Activated CD8-positive, alpha-beta memory T cell treated with anti-CD3 and anti-CD28 coated beads for 4 hours (primary cell): ENCODE measurements around the gene MATN3.
"Not testable (repeated sequence)": the region's sequence is repeated elsewhere in the genome, so short reads cannot be mapped to it uniquely, and the experiment has no call there.

Source experiments
- DNase-seq, 2 donors: peaks; one replicate each; pipeline ENCODE4 v3.0.0-alpha.2; 2020; ENCODE audit warnings: low read depth in 2 of 2

The MATN3 gene, protein sequence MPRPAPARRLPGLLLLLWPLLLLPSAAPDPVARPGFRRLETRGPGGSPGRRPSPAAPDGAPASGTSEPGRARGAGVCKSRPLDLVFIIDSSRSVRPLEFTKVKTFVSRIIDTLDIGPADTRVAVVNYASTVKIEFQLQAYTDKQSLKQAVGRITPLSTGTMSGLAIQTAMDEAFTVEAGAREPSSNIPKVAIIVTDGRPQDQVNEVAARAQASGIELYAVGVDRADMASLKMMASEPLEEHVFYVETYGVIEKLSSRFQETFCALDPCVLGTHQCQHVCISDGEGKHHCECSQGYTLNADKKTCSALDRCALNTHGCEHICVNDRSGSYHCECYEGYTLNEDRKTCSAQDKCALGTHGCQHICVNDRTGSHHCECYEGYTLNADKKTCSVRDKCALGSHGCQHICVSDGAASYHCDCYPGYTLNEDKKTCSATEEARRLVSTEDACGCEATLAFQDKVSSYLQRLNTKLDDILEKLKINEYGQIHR

GRCh38 chr2:20012282-20013125 lies at the start of gene MATN3:
Gene MATN3 (minus strand): TSS chr2:20012668. CDS start chr2:20012631, 37 bp downstream.
- DNase-seq, result no peak

DNA sequence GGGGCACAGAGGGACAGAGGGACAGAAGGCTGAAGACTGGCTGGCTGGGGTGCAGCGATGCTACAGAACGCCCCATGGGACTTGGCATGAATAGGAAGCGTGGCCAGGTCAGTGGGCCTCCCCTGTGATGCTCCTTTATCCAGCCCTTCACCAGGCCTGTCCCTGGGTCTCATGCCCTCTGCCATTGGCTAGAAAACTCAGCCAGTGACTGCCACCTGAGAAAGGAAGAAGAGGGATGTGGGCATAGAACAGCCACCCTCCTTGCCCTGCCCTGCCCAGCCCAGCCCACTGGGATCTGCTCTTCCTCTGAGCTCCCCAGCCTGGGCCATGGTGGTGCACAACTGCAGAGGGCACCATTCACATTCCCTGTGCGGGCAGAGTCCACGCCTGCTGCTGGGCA lies 49.5 kb upstream of the MATN3 start:
- no peak for DNase-seq

- DNase-seq, result no peak
Observed at GRCh38 chr2:20061476-20061875, 49.0 kb upstream of the MATN3 start.

DNA sequence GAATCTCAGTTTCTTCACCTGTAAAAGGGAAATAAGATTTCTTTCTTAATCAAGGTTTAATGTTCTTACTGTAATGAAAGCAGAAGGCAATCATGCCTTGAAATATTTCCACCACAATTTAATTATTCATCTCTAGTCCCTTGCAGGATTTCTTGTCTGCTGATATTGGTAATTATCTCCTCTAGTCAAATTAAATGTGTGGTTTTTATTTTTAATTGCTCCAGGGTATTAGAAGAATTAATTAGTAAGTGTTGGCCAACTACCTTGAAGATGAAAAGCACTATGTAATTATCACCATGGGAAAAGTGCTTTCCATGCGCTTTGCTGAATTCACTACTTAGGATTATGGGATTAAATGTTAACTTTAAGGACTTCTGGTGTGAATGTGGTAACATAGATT lies 47.6 kb upstream of the MATN3 start:
- DNase-seq, result no peak

- DNase-seq, result no peak
Observed at GRCh38 chr2:20057268-20057667, 44.8 kb upstream of the MATN3 start.

DNA sequence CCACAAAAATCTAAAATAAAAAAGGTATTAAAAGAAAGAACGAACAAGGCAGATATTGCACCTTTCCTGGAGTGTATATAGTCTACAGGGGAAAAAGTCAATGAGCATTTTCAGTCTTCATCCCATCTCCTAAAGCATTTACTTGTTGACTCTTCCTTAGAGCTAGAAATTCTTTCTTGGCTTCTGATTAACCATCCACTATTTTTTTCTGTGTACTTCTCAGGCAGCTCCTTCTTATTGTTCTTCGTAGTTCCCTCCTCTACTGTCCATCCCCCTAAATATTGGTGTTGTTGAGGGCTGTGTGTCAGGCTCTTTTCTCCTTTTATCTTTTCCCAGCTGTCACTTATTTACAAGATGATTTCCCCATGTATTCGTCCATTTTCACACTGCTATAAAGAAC lies 42.5 kb upstream of the MATN3 start:
- DNase-seq, result no peak

GRCh38 chr2:20054119-20054518 lies 41.7 kb upstream of the MATN3 start:
- no peak for DNase-seq

DNA sequence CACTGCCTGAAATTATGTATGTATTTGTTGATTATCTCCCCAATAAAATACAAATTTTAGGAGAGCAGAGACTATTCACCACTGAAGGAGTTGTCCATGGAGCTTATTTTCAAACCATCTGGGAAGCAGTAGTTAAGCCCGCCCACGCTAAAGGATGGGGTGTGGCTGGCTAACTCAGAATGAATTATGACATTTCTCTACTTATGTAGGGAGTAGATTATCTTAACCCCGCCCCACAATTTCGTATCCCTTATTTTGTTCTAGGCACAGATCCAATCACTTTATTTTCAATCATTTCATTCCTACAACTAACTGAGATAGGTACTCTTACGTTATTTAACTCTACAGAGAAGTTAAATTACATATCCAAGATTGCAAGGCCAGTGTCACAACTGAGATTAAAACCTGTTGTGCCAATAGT lies 40.4 kb upstream of the MATN3 start:
- DNase-seq, result no peak

DNA sequence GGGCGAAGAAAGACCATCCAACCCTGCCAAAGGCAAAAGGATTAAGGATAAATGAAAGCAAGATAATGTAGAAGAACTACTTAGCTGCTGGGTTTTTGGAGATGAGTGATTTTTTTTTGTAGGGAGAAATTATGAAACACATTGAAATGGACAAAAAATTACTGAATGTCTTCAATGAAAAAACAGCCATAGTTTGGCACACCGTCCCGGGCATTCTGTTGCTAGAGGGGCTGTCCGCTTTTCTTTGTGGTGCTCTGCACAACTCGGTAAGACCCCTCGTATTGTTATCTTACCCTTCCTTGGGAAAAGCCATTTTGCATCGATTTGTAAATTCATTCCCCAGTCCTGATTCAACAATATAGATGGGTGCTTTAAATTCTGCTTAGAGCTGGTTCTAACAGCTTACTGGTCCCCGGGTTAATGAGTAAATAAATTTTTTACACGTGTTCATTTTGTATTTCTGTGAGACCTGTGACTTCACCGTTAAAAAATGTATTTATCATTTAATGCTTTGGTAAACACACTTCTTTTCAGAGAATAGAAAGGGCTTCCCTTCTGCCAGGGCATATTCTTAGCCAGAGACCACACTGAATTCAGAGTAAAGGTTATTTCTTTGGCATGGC lies 39.9 kb upstream of the MATN3 start:
- DNase-seq, result no peak

DNA sequence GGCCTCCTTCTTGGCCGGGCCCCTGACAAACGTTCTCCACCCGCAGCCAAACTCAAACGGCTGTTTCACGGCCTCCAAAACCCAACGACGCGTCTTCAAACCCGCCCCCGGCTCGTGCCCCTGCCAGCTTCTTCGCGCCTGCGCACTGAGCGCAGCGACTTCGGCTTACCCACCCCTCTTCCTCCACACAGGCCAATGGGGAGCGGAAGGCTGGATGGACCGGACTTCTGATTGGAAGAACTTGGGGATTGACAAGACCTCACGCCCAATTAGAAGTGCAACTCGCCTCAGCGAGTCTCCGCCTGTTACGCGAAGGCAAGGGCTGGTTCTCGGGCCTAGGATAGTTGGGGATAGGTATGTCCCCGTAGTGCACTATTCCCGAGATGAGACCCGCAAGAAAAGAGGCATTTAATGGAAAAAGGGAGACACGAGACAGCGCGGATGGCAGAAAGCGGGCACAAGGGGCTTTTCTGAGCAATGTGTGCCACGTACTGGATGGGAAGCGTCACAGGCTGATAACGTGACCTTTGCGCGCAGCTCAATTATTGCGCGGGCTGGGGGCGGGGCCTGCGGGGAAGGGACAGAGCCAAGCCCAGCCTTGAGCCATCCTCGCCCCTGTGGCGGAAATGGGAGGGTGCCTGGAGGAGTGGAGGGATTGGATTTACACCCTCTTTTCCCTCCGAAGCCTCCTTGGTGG lies 39.2 kb upstream of the MATN3 start, which contains the start of gene LAPTM4A:
Gene LAPTM4A, minus strand, starts transcription at position 97 of the 697 bp plus-strand sequence. CDS start 108 bp downstream, outside the sequence.
- peak; percentile 95 to 98 for DNase-seq

DNA sequence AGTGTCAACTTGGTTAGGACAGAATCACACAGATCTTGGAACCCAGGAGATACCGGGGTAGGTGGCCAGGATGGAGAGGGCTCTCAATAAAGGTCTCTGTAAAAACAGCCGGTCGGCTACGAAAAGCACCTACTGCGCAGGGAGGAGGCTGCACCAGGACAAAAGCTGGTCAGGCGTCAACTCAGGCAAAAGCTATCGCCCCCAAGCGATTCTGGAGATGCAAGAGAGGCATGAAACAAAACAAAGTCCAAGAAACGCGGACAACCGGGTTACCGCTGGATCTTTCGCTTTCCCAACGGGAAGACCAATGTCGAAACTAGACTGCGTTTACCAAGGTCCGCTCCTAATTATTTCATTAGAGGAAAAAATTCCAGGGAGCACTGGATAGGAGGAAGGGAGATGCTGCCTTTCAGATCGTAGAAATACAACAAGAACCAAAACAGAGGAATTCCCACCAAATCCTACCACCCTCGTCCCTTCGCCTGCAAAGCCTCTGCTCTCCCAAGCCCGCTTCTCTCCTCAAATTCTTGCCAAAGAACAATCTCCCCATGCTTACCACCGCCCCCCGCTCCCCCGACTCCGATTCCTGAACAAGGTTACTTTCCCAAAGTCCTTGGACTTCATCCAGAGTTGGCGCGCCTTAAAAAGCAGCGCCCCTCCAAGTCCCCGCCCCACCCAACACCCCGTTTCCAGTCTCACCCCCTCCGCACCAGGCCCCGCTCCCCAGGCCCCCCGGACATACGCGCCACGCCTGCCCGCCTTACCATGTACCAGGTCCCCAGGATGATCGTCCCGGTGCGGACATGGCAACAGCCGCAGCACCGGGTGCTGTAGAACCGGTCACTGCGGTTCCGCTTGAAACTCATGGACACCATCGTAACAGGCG lies 38.4 kb upstream of the MATN3 start:
- peak in 1 of 2 donors; percentile 7 for DNase-seq

GRCh38 chr2:20050104-20050645 lies 37.7 kb upstream of the MATN3 start:
- peak in 1 of 2 donors; percentile 6 for DNase-seq

DNA sequence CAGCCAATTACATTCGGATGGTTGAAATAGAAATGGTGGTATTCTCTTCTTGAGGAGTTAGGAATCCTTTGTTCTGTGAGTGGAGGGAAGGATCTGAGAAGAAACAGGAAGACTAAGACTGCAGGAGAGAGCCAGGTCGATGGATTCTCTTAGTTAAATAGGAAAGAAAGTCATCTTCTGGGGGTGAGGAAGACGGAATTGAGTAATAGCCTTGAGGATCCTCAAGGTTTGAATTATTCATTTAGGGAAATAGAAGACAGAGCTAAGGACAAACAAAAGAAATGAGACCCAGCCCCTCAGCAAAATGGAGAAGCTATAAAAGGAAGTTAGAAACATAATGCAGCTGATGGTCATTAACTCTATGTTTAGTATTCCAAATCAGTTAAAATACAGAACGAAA lies 37.2 kb upstream of the MATN3 start:
- DNase-seq, result no peak

DNA sequence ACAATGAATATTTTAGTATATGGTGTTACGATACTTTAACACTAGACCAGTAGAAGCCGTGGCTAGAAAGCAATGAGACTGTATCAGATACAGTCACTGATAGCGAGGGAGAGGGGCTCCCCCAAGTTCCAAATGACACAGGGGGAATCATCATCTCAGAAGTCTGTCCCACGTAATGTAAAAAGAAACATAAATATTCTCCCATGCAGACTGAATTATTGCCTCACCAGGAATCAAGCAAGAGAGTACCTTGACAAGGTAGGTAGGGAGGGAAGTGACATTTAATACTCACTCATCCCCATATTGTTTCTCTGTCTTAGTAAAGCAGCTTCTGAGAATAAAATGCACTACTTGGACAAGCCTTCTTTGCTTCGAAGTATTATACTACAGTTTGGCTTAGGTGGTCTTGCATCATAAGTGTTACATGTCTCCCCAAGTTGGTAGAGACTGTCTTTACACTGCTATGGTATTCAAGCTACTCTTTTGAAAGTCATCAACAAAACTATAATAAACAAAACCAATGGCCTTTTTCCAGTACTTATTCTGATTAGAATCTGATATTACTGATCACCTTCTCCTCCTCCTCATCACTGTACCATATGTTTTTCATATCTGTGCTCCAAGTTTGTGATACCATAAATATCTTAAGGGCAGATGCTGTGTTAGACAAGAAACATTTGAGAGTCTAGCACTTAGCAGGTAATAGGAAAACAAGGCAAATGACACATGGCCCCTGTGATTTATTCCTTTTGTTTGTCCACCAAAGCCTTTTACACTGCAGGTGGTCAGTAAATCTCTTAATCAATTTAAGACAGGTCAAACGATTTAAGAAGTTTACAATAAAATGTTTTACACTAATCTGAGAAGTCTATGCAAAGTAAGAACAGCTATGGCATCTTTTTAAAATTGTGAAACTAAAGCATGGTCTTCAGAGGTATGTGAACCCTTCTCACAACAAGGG lies 36.3 kb upstream of the MATN3 start:
- DNase-seq, result no peak

DNA sequence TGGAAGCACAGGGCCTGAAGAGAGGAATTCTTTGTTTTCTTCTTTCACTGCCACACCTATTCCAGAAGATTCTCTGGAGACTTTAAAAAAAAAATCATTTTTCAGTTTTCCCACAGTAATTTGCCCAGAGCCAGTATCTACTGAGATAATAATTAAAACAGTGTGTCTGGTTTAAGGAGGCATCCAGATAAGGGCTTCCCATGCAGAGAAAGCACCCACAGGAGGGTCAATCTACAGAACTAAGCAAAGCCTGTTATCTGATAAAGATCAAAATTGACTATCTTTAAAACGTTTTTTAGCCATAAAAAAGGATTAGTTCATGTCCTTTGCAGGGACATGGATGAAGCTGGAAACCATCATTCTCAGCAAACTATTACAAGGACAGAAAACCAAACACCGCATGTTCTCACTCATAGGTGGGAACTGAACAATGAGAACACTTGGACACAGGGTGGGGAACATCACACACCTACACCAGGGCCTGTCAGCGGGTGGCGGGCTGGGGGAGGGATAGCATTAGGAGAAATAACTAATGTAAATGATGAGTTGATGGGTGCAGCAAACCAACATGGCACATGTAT lies 33.3 kb upstream of the MATN3 start:
- DNase-seq, result not testable (repeated sequence)

DNA sequence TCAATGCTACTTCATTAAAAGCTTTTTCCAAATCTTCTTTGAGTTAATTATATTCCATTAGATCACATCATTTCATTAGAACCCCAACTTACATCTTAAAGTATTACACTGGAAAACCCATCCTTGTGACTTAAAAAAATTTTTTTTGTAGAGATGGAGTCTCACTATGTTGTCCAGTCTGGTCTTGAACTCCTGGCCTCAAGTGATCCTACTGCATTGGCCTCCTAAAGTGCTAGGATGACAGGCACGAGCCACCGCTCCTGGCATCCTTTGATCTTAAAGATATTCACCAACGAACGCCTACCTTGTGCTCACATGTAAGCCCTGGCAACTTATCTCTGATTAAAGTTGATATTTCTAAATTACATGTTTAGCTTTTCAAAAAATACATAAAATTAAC lies 32.3 kb upstream of the MATN3 start:
- DNase-seq, result no peak

DNA sequence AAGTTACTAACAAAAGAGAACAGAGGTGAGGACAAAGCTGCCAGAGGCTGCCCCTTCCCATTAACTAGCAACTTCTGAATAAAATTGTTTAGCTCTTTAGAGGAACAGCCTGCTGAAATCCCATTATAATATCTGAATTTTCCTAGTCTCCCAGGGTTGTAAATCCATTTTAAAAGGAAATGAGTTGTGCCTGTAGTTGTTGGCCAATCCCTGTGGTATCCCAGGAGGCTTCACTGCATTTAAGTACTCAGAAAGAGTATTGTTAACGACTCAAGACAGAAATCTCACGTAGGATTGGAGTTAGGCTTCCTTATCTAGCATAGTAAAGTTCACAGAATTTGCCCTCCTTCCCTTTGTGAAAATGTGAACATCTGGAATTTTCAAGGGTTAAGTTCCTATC lies 30.1 kb upstream of the MATN3 start:
- no peak for DNase-seq

DNA sequence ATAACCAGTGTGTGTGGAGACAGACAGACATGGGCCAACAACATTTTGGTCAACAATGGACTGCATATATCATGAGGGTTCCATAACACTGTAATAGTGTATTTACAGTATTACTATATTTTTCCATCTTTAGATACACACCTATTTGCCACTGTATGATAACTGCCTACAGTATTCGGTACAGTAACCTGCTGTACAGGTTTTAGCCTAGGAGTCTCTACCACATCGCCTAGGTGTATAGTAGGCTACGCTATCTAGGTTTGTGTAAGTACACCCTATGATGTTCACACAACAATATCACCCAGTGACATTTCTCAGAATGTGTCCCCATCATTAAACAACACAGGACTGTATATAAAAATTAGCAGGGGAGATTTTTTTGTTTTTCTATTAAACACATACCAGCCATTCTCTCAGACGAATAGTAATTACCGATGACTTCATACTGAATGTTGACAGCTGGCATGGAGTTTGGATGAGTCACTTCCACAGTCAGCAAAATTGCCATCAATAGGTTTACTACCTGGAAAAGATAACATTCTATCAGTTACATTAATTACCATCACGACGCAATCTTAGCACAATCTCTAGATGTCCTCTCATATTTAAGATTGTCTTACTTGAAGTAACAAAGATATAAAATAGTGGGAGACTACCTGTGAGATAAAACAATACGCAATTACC lies 28.2 kb upstream of the MATN3 start:
- DNase-seq, result no peak
